Activated naive CD4-positive, alpha-beta T cell treated with Interleukin-2 at 50 U/mL for 16 hours (primary cell): ENCODE results near the gene ZNF746.
"Not testable (repeated sequence)": the region's sequence is repeated elsewhere in the genome, so short reads cannot be mapped to it uniquely, and the experiment has no call there.

ENCODE experiments used
- DNase-seq: peaks from one replicate; pipeline ENCODE4 v3.0.0-alpha.2; 2020

Gene ZNF746

DNA sequence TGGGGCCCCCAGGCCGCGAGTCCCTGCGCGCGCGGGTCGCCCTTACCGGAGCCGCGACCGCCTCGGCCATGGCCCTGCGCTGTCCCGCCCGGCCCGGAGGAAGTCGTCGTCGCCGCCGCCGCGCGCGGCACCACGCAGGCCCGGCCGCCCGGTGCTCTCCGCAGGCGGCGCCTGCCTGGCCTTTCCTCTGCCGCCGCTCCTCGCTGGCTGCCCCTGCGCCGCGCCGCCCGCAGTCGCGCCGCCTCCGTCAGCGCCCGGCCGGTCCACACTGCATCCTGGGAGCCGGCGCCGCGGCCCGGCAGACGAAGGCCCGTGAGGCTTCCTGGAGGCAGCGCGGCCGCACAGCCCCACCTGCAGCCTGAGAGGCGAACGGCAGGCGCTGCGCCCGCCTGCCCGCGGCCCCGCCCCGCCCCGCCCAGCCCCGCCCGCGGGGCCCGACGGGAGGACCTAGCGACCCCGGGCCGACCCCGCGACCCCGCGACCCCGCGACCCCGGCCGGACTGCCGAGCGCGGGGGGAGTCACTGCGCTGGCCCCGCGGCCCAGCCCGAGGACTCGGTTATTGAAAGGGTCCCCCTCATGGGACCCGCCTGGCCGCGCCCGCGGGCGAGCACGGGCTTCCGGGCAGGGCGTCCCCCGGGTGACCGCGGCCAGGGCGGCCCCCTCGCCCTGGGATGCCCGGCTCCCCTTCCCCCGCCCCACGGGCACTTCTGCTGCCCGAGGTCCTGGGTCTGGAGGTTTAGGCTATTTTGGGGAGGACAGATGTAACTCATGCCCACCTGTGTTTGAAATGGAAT lies at the start of gene ZNF746:
ZNF746 (minus strand) TSS at position 343 of the 795 bp plus-strand sequence; CDS start at position 70, 273 bp downstream.
- peak; percentile 85 for DNase-seq

DNA sequence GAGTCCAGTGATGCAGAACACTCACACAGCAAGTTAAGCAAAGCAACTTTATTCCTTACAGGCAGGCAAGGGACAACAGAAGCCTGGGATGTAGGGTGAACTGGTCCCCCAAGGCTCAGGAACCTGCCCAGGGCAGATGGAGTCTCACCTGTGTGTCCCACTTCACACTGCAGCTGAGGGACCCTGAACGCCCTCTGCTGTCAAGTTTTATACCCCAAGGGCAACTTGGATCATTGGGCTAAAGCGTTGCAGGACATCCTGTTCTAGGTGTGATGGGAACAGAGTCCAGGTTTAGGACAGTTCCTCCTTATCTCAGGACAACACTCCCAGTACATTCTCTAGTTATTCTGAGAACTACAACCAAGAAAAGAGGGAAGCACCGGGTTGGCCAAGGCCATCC lies 49.5 kb upstream of the ZNF746 start:
- no peak for DNase-seq

DNA sequence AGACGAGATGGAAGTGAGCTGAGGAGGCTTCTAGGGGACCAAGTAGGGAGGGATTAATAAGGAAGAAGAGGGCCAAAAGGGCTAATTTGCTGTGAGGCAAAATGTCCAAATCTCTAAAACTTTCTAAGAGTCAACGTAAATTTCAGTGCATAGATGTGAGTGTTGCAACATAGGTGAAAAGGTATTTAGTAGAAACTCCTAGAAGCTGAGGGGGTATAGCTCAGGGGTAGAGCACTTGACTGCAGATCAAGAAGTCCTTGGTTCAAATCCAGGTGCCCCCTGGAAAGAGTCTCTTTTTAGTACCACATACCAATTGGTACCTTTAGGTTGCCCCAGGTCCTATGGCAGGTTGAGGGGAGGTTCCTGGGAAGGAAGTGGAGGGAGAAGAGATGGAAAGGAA lies 48.7 kb upstream of the ZNF746 start:
- DNase-seq: no peak

DNA sequence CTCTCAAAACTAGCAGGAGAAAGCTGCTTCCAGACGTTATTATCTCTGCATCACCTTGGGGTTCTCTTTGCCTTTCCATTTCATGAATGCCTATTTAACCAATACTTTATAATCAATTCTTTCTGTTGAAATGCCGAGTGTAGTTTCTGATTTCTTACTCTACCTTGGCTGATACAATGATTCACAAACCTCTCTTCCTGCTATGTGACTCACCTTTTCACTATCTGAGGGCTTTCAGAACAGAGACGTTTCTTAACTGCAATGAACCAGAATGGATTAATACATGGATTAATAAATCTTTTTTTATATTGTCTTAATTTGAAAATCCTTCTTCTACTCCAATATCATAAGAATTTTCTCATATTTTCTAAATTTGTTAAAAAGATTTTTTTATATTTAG lies 46.4 kb upstream of the ZNF746 start:
- no peak for DNase-seq

DNA sequence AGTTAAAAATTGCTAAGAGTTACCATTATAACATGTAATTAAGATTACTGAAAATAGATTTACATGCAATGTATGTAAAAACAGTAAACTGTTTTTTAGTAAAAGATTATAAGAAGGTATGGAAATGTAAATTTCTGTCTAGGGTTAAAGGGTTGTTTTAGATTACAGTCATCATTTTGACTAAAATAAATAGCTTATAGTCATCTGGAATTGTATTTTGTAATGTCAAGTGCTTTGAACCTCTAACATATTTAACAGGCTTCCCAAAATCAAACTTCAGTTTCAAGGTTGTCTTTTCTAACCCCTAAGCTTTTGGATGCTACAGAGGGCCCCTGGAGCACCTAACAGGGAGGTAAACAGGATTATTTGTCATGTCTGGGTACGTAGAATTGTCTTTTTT lies 35.0 kb upstream of the ZNF746 start:
- DNase-seq: no peak

DNA sequence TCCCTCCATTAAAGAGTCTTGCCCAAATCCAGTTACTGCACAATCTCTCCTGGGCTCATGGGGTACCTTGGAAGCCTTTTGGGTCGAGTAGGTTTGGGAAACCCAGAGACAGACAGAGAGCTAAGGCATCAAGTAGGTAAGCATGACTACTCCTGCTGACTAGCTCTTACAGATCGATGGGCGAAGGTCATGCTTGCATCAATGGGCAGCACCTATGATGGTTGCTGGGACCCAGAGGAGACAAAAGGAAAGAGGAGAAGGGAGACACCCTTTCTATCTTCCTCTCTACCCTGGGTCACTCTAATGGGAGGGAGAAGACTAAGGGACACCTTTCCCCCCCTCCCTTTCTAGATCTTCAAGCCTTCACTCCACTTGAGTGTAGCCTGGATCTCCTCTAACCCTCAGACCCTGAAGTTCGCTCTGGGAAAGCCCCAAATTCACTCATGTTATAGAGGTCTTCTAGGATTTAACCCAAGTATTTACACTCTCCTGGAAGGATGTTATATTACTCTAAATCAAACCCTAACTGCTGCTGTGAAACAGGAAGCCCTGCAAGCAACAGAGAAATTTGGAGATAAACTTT lies 31.6 kb upstream of the ZNF746 start:
- DNase-seq: no peak

DNA sequence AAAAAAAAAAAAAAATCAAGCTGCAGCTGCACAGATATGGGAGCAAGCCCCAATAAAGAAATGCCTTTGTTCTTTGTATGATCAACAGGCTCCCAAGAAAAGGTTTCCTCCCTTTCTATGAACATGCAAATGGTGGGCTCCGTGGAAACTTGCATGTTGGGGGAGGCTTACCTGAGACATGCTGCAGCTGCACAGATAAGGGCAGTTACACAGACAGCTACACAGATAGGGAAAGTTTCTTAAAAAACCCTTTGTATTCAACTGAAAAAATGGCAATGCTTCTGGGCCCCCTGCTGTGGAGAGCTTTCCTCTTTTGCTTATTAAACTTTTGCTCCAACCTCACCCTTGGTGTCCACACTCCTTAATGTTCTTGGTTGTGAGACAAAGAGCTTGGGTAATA lies 29.8 kb upstream of the ZNF746 start:
- DNase-seq: no peak

DNA sequence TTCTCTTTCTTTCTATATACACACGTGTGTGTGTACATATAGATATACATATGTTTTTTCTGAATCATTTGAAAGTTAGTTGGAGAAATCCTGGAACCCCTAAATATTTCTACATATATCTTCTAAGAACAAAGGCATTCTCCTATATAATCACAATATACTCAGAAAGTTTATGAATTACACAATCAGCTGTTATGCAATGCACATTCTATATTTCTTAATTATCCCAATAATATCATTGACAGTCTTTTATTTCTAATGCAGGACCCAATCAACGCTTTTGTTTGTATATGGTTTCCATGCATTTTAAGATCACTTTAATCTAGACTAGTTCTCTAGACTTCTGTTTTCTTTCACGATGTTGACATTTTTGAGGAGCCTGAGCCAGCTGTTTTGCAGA lies 27.7 kb upstream of the ZNF746 start:
- no peak for DNase-seq

DNA sequence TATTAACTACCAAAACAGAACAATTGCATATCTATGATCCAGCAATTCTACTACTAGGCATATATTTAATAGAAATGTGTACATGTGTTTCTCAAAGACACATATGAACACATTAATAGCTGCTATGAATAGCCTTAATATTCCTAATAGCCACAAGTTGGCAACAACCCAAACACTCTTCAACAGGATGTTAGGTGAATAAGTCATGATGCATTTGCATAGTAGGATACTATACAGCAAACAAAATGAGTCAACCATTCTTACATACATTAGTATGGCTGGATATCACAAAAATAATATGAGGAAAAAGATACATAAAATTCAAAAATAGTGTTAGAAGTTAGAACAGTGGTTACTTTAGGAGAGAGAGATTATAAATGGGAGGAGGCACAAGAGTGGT lies 26.8 kb upstream of the ZNF746 start:
- no peak for DNase-seq

DNA sequence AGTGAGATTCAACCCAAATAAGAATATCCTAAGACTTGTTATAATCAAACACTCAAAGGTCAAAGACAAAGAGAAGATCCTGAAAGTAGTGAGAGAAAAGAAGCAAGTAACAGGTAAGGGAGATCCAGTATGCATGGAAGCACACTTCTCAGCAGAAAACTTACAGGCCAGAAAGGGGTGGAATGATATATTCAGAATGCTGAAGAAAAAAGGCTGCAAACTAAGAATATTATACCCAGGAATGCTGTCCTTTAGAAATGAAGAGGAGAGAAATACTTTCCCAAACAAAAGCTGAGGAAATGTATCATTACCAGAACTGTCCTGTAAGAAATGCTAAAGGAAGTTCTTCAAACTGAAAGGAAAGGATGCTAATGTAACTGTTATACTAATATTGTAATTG lies 12.6 kb upstream of the ZNF746 start:
- no peak for DNase-seq

DNA sequence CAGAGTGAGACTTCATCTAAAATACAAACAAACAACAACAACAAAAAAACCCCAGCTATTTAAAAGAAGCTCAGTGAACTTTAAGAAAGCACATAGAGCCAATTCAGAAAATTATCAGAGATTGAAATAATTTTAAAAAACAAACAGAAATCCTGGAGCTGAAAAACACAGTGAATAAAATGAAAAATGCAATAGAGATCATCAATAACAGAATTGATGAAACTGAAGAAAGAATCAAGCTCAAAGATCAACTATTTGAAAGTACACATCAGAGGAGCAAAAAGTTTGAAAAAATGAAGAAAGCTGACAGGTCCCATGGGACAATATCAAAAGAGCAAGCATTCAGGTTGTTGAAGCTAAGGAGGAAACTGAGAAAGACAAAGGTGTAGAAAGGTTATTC lies 12.2 kb upstream of the ZNF746 start:
- no peak for DNase-seq

DNA sequence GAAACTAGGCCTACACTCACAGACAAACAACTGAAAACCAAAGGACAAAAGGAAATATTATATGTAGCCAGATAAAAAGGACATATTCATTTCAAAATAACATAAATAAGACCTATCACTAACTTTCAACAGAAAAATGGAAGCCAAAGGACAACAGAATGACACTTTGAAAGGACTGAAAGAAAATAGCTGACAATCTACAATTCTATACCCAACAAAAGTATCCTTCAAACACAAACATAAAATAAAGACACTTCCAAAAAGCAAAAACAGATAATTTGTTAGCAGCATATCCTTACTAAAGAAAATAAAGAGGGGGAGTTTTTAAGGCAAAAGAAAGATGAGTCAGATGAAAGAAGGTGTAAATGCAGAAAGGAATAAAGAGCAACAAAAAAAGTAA lies 7.9 kb upstream of the ZNF746 start:
- no peak for DNase-seq

DNA sequence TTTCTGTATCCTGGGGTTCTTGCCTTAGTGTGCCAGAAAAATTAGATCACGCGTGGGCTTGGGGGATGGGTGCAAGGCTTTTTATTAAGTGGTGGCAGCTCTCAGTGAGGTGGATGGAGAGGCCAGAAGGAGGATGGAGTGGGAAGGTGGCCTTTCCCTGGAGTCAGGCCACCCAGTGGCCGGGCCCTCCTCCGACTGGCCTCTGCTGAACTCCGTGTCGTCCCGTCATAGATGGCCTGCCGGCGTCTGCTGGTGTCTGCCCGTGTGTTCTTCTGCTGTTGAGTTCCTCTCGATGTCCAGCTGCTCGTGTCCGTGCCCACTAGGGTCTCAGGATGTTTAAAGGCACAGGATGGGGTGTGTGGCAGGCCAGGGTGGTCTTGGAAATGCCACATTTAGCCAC lies 4.0 kb upstream of the ZNF746 start:
- DNase-seq: no peak

DNA sequence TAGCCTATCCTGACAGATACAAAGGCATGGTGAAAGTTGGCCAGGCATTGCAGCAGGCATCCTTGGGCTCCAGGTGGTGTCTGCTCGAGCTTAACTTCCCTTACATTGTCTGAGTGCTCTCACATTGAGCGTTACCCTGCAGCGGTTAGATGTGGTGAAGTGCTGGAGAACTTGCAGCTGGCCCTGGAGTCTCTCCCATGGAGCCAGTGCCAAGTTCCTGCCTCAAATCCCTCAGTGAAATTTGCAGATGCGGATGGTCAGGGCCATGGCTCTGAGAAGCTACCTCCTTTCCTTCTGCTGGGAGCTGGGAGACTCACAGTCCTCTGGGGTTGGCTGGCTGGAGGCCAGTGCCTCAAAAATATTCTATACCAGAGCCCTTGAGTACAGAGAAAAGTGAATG lies 3.3 kb upstream of the ZNF746 start:
- no peak for DNase-seq

DNA sequence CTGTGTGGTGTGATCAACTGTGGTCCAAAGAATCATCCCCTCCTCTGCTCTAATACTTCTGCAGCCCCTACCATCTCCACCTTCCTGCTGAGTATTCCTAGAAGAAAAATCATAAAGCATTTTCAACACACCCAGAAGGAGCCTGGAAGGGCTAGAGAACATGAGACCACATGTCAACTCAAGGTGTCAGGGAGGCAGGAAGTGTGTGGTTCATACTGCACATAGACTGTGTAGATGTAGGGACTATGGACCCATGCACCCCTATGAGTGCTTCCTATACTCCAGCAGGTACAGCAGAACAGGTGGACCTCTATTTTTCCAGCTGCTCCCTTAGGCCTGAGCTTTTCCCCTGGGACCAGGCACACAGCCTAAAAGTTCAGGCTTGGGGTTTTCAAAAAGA lies 2.6 kb upstream of the ZNF746 start:
- DNase-seq: no peak

DNA sequence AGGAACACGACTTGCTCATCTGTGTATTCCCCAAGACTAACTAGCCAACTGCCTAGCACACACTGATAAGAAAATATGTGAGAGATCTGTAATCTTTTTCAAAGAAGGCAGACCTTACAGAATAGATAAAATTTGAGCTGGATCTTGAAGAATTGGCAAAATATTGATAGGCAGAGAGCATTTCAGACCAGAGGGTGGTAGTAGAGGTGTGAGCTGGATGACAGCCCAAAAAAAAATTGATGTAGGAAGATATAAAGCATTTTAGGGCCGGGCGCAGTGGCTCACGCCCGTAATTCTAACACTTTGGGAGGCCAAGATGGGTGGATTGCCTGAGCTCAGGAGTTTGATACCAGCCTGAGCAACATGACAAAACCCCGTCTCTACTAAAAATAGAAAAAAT lies 1.2 kb upstream of the ZNF746 start:
- no peak for DNase-seq

DNA sequence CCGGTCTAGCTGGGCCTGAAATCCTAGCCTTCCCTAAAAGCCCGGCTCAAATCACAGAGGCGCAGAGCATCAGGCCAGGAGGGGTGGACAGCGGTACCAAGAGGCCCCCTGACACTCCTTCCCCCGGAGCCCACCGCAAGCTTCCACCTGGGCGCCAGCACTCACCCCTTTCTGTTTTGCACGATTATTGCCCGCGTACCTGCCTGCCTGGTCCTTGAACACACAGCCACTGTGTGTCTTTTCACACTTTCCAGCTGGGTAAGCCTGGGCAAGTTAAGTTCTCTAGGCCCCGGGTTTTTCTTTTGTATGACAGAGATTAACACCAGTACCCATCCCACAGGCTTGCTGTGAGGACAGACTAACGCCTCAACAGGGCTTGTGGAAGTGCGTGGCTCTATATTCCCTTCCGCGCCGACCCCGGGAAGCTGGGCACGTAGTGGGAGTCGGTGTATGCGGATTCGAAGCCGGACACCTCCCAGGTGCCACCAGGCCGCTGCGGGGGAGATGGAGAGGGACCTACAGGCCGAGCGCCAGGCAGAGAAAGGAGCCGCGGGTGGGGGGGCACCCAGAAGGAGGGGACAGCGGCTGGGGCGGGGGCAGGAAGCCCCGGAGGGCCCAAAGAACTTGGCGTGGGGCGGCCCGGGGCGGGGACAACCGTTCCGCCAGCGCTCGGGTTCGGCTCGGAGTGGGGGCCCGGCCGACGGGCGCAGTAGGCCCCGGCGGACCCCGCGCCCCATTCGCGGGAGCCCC lies 792 bp downstream of the ZNF746 start:
- DNase-seq: peak; percentile 59

DNA sequence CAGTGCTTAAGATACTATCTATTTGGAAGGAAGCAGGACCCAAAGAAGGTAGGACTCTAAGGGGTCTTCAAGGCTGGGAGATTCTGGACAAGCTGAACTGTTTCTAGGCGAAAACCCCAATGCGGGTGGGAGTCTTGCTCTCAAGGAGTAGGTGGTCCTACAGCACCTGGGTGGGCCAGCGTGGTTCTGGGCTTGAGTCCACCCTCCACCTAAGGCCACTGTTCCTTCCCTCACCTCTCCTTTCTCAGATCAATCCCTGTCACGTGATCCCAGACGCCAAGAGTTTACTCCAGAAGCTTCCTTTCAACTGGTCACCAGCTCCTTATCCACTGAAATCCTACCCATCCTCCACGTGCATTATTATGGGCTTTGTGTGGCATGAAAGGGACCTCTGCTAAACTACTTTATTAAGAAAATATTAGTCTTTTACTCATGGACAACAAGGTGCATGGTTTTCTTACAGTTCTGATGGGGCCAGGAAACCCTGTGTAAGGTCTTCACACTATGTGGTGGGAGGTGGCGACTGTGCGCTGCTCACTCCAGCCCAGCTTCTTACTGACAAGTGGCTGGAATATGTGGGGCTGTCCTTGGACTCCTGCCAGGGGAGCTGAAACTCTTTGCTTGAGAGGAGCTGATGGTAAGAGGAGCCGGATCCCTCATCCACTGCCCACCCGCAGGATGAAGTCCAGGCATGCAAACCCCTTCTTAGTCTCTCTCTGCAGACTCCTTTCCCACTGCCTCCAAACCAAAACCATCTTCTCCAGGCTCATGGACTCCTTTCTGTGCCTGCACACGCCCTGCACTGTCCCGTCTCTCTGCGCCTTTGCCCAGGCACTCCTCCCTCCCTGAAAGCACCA lies 1.6 kb downstream of the ZNF746 start:
- DNase-seq: no peak

DNA sequence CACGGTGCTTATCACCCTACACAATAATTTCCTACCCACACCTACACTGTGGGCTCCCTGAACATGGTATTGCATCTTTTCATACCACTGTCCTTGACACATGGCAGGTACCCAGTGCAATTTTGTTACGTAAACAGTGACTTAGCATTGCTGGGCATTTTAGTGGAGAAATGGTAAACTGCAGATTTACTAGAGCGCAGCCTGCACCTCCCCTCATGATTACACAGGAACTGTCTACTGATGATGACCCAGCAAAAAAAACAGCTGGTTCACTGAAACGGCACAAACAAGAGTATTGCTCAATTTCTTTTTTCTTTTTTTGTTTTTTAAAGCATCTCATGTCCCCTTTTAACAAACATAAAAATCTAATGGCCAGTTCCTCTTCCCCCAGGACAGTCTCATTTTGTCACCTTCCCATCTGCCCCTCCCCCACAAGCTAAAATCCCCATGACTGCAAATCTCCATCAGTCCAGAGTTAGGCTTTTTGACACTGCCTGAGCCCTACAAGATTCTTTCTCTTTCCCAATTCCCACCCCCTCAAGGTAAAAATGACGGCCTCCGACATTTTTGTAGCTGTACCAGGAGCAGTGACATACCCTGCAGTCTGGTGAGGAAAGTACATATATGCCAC lies 2.8 kb downstream of the ZNF746 start:
- DNase-seq: no peak

DNA sequence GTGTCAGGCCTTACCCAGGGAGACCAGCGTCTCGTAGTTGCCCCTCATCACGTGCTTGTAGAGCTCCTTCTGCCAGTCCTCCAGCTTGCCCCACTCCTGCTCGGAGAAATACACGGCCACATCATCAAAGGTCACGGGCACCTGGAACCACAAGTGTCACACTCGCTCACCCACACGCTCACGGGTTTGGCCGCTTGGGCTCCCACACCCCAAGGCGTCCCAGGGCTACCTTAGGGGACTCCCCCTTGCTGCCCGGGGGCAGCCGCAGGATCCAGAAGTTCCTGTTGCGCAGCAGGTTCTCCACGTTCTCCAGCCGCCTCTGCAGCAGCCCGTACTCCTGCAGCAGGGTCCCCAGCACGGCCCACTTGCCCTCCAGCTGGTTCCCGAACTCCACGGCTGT lies 3.6 kb downstream of the ZNF746 start:
- not testable (repeated sequence) for DNase-seq

DNA sequence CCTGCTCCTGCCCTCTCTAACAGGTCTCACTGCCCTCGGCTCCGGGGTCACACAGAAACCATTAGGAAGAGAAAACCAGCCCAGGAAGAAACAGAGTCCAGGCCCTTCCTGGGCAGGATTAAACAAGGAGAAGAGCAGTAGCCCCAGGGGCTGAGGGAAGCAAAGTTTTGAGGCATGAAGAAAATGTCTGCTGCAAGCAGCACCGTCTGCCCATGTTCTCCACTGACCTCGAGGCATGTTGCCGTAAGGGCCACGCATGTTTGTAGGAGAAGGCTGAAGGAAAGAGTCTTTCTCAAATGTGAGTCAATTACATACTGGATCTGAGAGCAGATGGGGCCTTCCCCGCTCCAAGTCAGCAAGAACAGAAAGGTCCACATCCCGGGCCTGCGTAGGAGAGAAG lies 4.2 kb downstream of the ZNF746 start:
- DNase-seq: no peak

DNA sequence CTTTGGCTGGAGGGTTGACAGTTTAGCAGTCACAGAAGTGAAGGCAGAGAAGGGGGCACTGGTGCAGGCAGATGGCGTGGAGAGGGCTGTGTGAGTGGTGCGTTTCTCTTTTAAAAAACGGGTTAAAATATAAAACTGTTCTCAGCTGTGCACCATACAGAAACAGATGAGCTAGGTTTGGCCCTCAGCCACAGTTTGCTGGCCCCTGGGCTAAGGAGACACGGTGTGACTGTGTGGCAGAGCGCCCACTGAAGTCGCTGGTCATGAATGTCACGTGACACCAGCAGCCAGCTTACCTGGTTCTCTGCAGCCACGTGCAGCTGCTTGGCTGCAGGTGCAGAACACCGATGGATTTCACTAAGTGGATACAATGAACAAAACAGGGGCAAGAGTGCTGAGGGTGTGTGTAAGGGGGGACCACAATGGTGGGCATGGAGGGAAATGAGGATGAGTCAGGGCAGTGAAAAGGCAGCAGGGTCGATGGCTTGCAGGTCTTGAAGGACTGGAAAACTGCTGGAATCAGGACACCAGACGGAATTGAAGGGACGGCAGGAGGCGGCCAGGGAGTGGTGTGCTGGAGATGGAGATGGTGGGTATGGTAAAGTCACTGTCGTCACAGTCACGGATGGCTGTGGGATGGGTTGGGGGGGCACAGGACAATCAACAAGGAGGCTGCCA lies 7.4 kb downstream of the ZNF746 start:
- no peak for DNase-seq
